GM19395 (cell line): Measurements from ENCODE around the gene KLHL36.
A peak's percentile ranks its signal among the peaks of the same experiment; 100 is the strongest.

ENCODE experiments used
- ATAC-seq: cut with Tn5 transposase; IDR thresholded peaks from one replicate; pipeline ENCODE4 v1.9.1; 2021; ENCODE audit warnings: mild to moderate bottlenecking, moderate library complexity; ENCODE audit not compliant: unreplicated experiment

The KLHL36 gene

GRCh38 chr16:84641643-84642358 lies 6.5 kb upstream of the KLHL36 start:
- no peak for ATAC-seq

DNA sequence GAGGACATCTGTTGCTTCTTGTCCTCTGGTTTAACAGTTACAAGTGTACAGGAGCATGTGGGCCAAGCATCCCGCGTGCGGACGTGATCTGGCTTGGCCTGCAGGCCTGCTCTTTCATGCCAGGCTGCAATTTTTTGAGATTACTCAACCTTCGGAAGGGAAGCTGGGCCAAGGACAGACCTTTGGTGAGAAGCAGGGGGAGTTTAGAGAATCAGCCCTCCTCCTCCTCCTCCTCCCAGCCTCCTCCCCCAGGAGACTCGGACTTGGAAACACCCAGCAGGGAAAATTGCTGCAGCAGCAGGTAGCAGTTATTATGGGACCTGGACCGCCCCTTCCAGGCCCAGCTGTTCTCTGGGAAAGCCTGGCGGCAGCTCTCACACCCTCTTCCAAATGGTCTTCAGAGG lies 5.1 kb upstream of the KLHL36 start:
- no peak for ATAC-seq

GRCh38 chr16:84643674-84644073 lies 4.6 kb upstream of the KLHL36 start:
- ATAC-seq = no peak

- ATAC-seq = peak; percentile 67
These were observed 542 bp downstream of the KLHL36 start for GRCh38 chr16:84648595-84649510.

GRCh38 chr16:84649511-84649861 lies 1.2 kb downstream of the KLHL36 start:
- ATAC-seq = no peak

DNA sequence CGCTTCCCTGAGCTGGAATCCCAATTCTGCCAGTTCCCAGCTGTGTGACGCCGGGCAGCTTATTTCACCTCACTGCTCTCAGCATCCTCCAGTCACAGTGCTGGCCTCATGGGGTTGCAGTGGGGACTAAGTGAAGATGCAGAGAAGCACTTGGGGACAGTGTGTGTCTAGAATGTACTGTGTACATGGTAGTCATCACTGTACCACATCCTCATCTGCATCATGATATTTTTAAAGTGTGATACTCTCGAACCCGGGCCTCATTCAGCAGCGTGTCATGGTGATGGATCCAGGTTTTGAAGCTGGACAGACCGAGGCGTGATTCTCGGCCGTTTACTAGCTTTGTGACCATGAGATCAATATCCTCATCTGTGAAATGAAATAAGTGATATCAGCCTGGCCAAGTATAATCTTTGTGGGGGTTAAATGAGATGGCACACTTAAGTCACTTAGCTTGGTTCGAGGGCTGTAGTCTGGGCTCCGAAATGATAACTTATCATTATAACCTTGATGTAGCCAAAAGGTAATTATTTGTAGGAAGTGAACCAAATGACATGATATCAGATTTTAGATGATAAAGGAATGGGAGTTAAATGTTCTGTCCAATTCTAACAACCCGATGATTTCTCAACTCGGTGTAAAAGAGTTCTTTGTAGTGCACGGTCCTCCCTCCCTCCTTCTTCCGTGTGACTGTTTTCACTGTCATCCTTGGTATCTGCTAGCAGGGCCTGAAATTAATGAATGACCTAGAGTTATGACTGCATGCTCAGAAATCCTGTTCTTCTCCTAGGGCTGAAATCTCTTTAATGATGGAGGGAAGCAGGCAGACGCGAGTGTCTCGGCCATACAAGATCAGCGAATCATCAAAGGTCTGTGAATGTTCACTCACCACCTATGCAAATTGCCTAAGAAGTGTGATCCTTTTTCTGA lies 2.0 kb downstream of the KLHL36 start:
- no peak for ATAC-seq

- no peak for ATAC-seq
These were observed 4.3 kb downstream of the KLHL36 start for GRCh38 chr16:84652566-84652965.

DNA sequence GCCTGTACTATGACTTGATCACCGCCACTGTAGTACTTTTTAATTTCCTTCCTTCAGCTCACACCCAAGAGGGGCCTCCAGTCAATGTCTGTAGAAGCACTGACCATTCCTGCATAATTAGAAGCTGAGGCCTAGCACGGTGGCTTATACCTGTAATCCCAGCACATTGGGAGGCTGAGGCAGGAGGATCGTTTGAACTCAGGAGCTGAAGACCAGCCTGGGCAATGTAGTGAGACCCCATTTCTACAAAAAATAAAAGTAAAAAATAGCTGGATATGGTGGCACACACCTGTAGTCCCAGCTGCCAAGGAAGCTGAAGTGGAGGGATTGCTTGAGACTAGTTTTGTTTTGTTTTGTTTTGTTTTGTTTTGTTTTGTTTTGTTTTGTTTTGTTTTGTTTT lies 5.9 kb downstream of the KLHL36 start:
- no peak for ATAC-seq

- ATAC-seq = no peak
These were observed 6.7 kb downstream of the KLHL36 start for GRCh38 chr16:84654998-84655397.

GRCh38 chr16:84656649-84657048 lies 8.3 kb downstream of the KLHL36 start:
- ATAC-seq = no peak

GRCh38 chr16:84657229-84657837 lies 9.0 kb downstream of the KLHL36 start:
- no peak for ATAC-seq

GRCh38 chr16:84658690-84659089 lies 10.4 kb downstream of the KLHL36 start:
- ATAC-seq = no peak

- ATAC-seq = no peak
These were observed 11.5 kb downstream of the KLHL36 start for GRCh38 chr16:84659656-84660300.

DNA sequence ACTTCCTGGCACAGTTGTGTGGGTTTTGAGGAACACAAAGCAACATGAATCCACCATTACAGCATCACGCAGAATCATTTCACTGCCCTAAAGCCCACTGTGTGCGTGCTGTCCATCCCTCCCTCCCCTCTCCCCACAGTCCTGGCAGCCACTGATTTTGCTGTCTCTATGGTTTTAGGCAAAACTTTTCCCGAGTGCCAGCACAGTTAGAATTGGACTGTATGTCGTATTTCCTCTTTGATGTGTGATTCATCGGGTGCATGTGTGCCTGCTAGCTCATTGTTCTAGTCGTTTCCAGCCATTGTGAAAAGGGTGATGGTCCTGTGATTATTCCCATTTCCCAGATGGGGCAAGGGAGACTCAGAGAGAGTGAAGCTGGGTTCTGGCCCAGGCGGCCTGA lies 12.7 kb downstream of the KLHL36 start:
- ATAC-seq = no peak

DNA sequence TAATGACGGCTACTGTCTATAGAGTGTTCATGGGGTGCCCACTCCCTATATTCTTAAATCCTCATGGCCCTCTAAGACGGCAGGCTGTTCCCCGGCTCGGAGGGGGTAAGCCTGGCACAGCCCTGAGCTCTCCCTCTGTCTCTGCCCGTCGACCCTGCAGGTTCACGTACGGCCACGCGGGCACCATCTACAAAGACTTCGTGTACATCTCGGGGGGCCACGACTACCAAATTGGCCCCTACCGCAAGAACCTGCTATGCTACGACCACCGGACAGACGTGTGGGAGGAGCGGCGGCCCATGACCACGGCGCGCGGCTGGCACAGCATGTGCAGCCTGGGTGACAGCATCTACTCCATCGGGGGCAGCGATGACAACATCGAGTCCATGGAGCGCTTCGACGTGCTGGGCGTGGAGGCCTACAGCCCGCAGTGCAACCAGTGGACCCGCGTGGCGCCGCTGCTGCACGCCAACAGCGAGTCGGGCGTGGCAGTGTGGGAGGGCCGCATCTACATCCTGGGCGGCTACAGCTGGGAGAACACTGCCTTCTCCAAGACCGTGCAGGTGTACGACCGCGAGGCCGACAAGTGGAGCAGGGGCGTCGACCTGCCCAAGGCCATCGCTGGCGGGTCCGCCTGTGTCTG lies 13.2 kb downstream of the KLHL36 start:
- no peak for ATAC-seq

DNA sequence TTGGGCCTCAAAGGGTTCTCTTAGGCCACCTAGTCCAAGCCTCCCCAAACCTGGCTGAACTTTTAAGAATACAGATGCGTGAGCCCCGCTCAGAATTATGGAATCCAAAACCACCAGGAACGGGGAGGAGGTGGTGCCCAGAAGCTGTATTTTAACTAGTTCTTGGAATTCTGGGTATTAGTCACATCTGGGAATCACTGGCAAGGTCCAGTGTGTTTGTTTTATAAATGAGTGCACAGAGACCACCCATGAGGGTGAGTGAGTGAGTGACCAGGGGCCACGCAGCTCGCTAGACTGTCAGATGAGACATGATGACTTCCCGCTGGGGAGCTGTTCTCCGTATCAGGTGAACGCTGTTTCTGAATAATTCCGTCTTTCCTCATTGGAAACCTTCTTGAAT lies 14.2 kb downstream of the KLHL36 start:
- no peak for ATAC-seq

- peak; percentile 80 for ATAC-seq
These were observed 15.3 kb downstream of the KLHL36 start for GRCh38 chr16:84663433-84664101.

GRCh38 chr16:84665359-84665758 lies 17.0 kb downstream of the KLHL36 start:
- ATAC-seq = no peak

DNA sequence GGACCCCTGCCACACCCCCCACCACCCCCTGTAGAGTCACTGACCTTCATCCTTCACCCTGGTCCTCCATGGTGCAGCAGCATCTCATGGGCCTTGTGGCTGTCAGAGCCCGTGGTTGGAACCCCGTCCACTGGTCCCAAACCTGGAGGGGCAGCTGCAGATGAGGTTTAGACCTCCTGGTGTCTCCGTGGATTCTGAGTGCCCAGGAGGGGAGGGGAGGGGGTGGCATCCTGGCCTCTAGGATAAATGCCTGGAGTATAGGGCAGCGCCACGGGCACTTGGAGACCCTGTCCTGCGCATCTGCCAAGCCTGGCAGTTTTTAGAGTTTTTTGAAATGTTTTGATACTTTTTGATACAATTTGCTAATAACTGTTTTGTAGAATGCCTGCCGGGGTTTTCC lies 17.5 kb downstream of the KLHL36 start:
- ATAC-seq = no peak
